Measurements from ENCODE around the gene PHF11.

Gene PHF11

DNA sequence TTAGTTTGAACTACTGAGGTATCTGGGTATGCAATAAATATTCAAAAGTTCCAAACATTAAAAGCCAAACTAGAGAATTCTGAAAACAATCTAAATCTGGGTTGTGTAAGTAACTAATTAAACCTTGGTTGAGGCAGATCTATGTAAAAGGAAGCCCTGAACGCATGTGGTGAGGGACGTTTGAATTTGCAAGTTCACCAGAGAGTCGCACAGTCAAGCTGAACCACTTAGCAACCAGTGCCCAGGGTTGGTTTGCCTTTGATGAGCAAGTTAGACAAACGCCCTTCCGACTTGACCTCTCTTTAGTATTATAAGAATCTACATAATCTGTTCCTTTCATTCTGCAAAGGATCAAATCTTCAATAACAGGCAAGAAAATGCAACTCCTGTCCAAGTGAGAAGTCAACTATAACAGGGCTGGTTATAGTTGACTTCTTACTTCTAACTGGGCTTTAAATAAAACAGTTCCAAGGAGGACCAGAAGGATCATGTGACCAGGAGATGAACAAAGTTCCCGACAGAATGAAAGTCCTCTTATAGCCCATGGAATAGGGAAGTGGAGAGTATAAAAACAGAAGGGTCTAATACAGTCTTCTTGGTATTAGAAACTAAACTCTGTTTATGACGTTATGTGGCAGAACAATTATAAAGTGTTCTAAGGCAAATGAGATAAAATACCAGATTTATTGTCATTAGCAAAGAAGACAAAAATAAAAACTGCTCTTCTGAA is 40.6 kb downstream of the PHF11 start:
- H3K9me3 ChIP-seq (replicated peaks in 1 of 2; ENCODE audit: control insufficient read depth in 2 of 2, insufficient read depth in 1 of 2, low read depth in 1 of 2, low read length in 2 of 2): no peaks in the 10 kb centered on the region
- no peak overlapping the region for H3K9ac ChIP-seq (ENCODE audit: low read depth, low read length, poor library complexity)
- no peak overlapping the region for H2BK15ac ChIP-seq (ENCODE audit: low read length)
- H3K4me3 ChIP-seq (ENCODE audit: low read length in 2 of 2): no peak overlapping the region
- H3K27me3 ChIP-seq (ENCODE audit: control insufficient read depth in 3 of 3, insufficient read depth in 3 of 3, low read depth in 1 of 3, low read length in 3 of 3): no peaks in the 10 kb centered on the region
- no peak overlapping the region for H3K23ac ChIP-seq (ENCODE audit: low read depth, low read length, poor library complexity)
- no peak overlapping the region for H4K8ac ChIP-seq (ENCODE audit: low read depth, low read length)
- H3K36me3 ChIP-seq (replicated peaks in 1 of 2; ENCODE audit: control insufficient read depth in 2 of 2, insufficient read depth in 2 of 2, low read length in 2 of 2): peaks cover 7 to 61% of the 10 kb centered on the region in 2 donors
- H2BK12ac ChIP-seq (ENCODE audit: low read length): no peak overlapping the region
- no peak overlapping the region for H3K4me2 ChIP-seq (ENCODE audit: insufficient read depth, low read length, poor library complexity, severe bottlenecking)
- no peak overlapping the region for H2BK5ac ChIP-seq (ENCODE audit: low read length)
- no peak overlapping the region for H2AFZ ChIP-seq (ENCODE audit: low read length)
- no peaks in the 10 kb centered on the region for H3K4me1 ChIP-seq (ENCODE audit: control insufficient read depth in 2 of 2, insufficient read depth in 1 of 2, low read depth in 1 of 2, low read length in 2 of 2)
- WGBS, 2 donors (ENCODE audit: extremely low coverage in 2 of 2, insufficient read length in 2 of 2, insufficient replicate concordance in 1 of 2): no CpG with 5 or more reads among the region's 7 CpGs
- no peak overlapping the region for H3K4ac ChIP-seq (ENCODE audit: low read length)
- H2BK120ac ChIP-seq (ENCODE audit: low read depth, low read length): no peak overlapping the region
- no peaks in the 10 kb centered on the region for H3K79me1 ChIP-seq (ENCODE audit: low read depth, low read length)
- no peak overlapping the region for H3K27ac ChIP-seq (replicated peaks; ENCODE audit: low read length)
- H2AK5ac ChIP-seq (ENCODE audit: low read depth, low read length): no peak overlapping the region
- no peak overlapping the region for H4K91ac ChIP-seq (ENCODE audit: low read depth, low read length, poor library complexity)
- H3K14ac ChIP-seq (ENCODE audit: low read length): no peak overlapping the region
- H3K18ac ChIP-seq (ENCODE audit: low read length): no peak overlapping the region
- DNase-seq (ENCODE audit: low spot score): no peak

- no peak overlapping the region for H4K8ac ChIP-seq (ENCODE audit: low read depth, low read length)
- H2BK120ac ChIP-seq (ENCODE audit: low read depth, low read length): no peak overlapping the region
- no peak overlapping the region for H3K4ac ChIP-seq (ENCODE audit: low read length)
- no CpG with 5 or more reads among the region's 2 CpGs for WGBS, 2 donors (ENCODE audit: extremely low coverage in 2 of 2, insufficient read length in 2 of 2, insufficient replicate concordance in 1 of 2)
- no peaks in the 10 kb centered on the region for H3K79me1 ChIP-seq (ENCODE audit: low read depth, low read length)
- H2AFZ ChIP-seq (ENCODE audit: low read length): no peak overlapping the region
- no peaks in the 10 kb centered on the region for H3K4me1 ChIP-seq (ENCODE audit: control insufficient read depth in 2 of 2, insufficient read depth in 1 of 2, low read depth in 1 of 2, low read length in 2 of 2)
- no peak overlapping the region for H3K4me2 ChIP-seq (ENCODE audit: insufficient read depth, low read length, poor library complexity, severe bottlenecking)
- H3K14ac ChIP-seq (ENCODE audit: low read length): no peak overlapping the region
- no peak overlapping the region for H3K4me3 ChIP-seq (ENCODE audit: low read length in 2 of 2)
- no peak for DNase-seq (ENCODE audit: low spot score)
- no peak overlapping the region for H2BK15ac ChIP-seq (ENCODE audit: low read length)
- no peak overlapping the region for H3K23ac ChIP-seq (ENCODE audit: low read depth, low read length, poor library complexity)
- H2BK12ac ChIP-seq (ENCODE audit: low read length): no peak overlapping the region
- no peaks in the 10 kb centered on the region for H3K9me3 ChIP-seq (replicated peaks in 1 of 2; ENCODE audit: control insufficient read depth in 2 of 2, insufficient read depth in 1 of 2, low read depth in 1 of 2, low read length in 2 of 2)
- H4K91ac ChIP-seq (ENCODE audit: low read depth, low read length, poor library complexity): no peak overlapping the region
- H3K27me3 ChIP-seq (ENCODE audit: control insufficient read depth in 3 of 3, insufficient read depth in 3 of 3, low read depth in 1 of 3, low read length in 3 of 3): no peaks in the 10 kb centered on the region
- peaks cover 9 to 69% of the 10 kb centered on the region in 2 donors for H3K36me3 ChIP-seq (replicated peaks in 1 of 2; ENCODE audit: control insufficient read depth in 2 of 2, insufficient read depth in 2 of 2, low read length in 2 of 2)
- H2BK5ac ChIP-seq (ENCODE audit: low read length): no peak overlapping the region
- no peak overlapping the region for H3K9ac ChIP-seq (ENCODE audit: low read depth, low read length, poor library complexity)
- no peak overlapping the region for H3K18ac ChIP-seq (ENCODE audit: low read length)
- no peak overlapping the region for H3K27ac ChIP-seq (replicated peaks; ENCODE audit: low read length)
- H2AK5ac ChIP-seq (ENCODE audit: low read depth, low read length): no peak overlapping the region
These were observed 42.7 kb downstream of the PHF11 start for GRCh38 chr13:49538404-49538803.

GRCh38 chr13:49539313-49539712 is 43.6 kb downstream of the PHF11 start:
- WGBS, 2 donors (ENCODE audit: extremely low coverage in 2 of 2, insufficient read length in 2 of 2, insufficient replicate concordance in 1 of 2): no CpG with 5 or more reads among the region's 5 CpGs
- Histone ChIP-seq H3K36me3 (replicated peaks in 1 of 2; ENCODE audit: control insufficient read depth in 2 of 2, insufficient read depth in 2 of 2, low read length in 2 of 2) (peaks cover 7 to 67% of the 10 kb centered on the region in 2 donors), H4K91ac (ENCODE audit: low read depth, low read length, poor library complexity) (no peak overlapping the region), H4K8ac (ENCODE audit: low read depth, low read length) (no peak overlapping the region), H2AFZ (ENCODE audit: low read length) (no peak overlapping the region), H2BK15ac (ENCODE audit: low read length) (no peak overlapping the region), H2AK5ac (ENCODE audit: low read depth, low read length) (no peak overlapping the region), H2BK5ac (ENCODE audit: low read length) (no peak overlapping the region), H3K18ac (ENCODE audit: low read length) (no peak overlapping the region), H3K9me3 (replicated peaks in 1 of 2; ENCODE audit: control insufficient read depth in 2 of 2, insufficient read depth in 1 of 2, low read depth in 1 of 2, low read length in 2 of 2) (no peaks in the 10 kb centered on the region), H3K27me3 (ENCODE audit: control insufficient read depth in 3 of 3, insufficient read depth in 3 of 3, low read depth in 1 of 3, low read length in 3 of 3) (no peaks in the 10 kb centered on the region), H2BK12ac (ENCODE audit: low read length) (no peak overlapping the region), H3K79me1 (ENCODE audit: low read depth, low read length) (no peaks in the 10 kb centered on the region), H3K4me1 (ENCODE audit: control insufficient read depth in 2 of 2, insufficient read depth in 1 of 2, low read depth in 1 of 2, low read length in 2 of 2) (no peaks in the 10 kb centered on the region), H3K9ac (ENCODE audit: low read depth, low read length, poor library complexity) (no peak overlapping the region), H3K27ac (replicated peaks; ENCODE audit: low read length) (no peak overlapping the region), H3K4me3 (ENCODE audit: low read length in 2 of 2) (no peak overlapping the region), H3K14ac (ENCODE audit: low read length) (no peak overlapping the region), H3K4ac (ENCODE audit: low read length) (no peak overlapping the region), H3K4me2 (ENCODE audit: insufficient read depth, low read length, poor library complexity, severe bottlenecking) (no peak overlapping the region), H3K23ac (ENCODE audit: low read depth, low read length, poor library complexity) (no peak overlapping the region), H2BK120ac (ENCODE audit: low read depth, low read length) (no peak overlapping the region)
- no peak for DNase-seq (ENCODE audit: low spot score)

DNA sequence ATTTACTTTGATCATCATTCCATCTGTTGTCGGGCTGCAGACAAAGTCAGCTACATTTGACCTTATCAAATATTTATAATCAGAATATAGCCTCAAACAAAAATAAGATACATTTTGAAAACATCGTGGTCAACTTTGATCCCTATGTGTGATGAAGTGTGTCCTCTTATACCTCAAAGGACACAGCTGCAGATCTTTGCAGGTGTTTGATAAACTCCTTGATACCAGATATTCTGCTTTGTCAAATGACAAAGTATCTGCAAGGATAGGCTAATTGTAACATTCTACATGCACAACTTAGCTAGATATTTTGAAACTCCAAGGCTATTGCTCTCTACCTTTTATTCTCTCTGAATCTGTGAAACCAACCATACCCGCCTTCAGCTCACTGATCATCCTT is 44.0 kb downstream of the PHF11 start:
- no peak overlapping the region for H3K18ac ChIP-seq (ENCODE audit: low read length)
- no peak for DNase-seq (ENCODE audit: low spot score)
- no CpG with 5 or more reads among the region's 3 CpGs for WGBS, 2 donors (ENCODE audit: extremely low coverage in 2 of 2, insufficient read length in 2 of 2, insufficient replicate concordance in 1 of 2)

More for the DNA sequence above, 44.0 kb downstream of the PHF11 start:
- no peaks in the 10 kb centered on the region for H3K4me1 ChIP-seq (ENCODE audit: control insufficient read depth in 2 of 2, insufficient read depth in 1 of 2, low read depth in 1 of 2, low read length in 2 of 2)
- H3K23ac ChIP-seq (ENCODE audit: low read depth, low read length, poor library complexity): no peak overlapping the region
- no peak overlapping the region for H3K4ac ChIP-seq (ENCODE audit: low read length)
- H3K14ac ChIP-seq (ENCODE audit: low read length): no peak overlapping the region
- no peak overlapping the region for H2BK15ac ChIP-seq (ENCODE audit: low read length)
- H2BK12ac ChIP-seq (ENCODE audit: low read length): no peak overlapping the region
- no peak overlapping the region for H3K4me3 ChIP-seq (ENCODE audit: low read length in 2 of 2)
- H2BK5ac ChIP-seq (ENCODE audit: low read length): no peak overlapping the region
- H4K8ac ChIP-seq (ENCODE audit: low read depth, low read length): no peak overlapping the region
- H3K27me3 ChIP-seq (ENCODE audit: control insufficient read depth in 3 of 3, insufficient read depth in 3 of 3, low read depth in 1 of 3, low read length in 3 of 3): no peaks in the 10 kb centered on the region
- H3K4me2 ChIP-seq (ENCODE audit: insufficient read depth, low read length, poor library complexity, severe bottlenecking): no peak overlapping the region
- H2BK120ac ChIP-seq (ENCODE audit: low read depth, low read length): no peak overlapping the region
- H3K27ac ChIP-seq (replicated peaks; ENCODE audit: low read length): no peak overlapping the region
- no peak overlapping the region for H2AFZ ChIP-seq (ENCODE audit: low read length)
- no peaks in the 10 kb centered on the region for H3K79me1 ChIP-seq (ENCODE audit: low read depth, low read length)
- H3K9ac ChIP-seq (ENCODE audit: low read depth, low read length, poor library complexity): no peak overlapping the region
- H3K9me3 ChIP-seq (replicated peaks in 1 of 2; ENCODE audit: control insufficient read depth in 2 of 2, insufficient read depth in 1 of 2, low read depth in 1 of 2, low read length in 2 of 2): no peaks in the 10 kb centered on the region
- no peak overlapping the region for H2AK5ac ChIP-seq (ENCODE audit: low read depth, low read length)
- peaks cover 7 to 68% of the 10 kb centered on the region in 2 donors for H3K36me3 ChIP-seq (replicated peaks in 1 of 2; ENCODE audit: control insufficient read depth in 2 of 2, insufficient read depth in 2 of 2, low read length in 2 of 2)
- no peak overlapping the region for H4K91ac ChIP-seq (ENCODE audit: low read depth, low read length, poor library complexity)
